HG03175 (cell line): ENCODE results near the gene DPH2.
A peak's percentile ranks its signal among the peaks of the same experiment; 100 is the strongest.

Source experiments
- ATAC-seq: cut with Tn5 transposase; IDR thresholded peaks from one replicate; pipeline ENCODE4 v1.9.1; 2021; ENCODE audit warnings: mild to moderate bottlenecking, moderate library complexity; ENCODE audit not compliant: unreplicated experiment

The DPH2 gene

GRCh38 chr1:43969746-43970466 is at the start of gene DPH2:
DPH2 (plus strand) TSS chr1:43970010; CDS start chr1:43970176, 166 bp downstream.
- peak; percentile 81 for ATAC-seq

- no peak for ATAC-seq
Observed at GRCh38 chr1:43921022-43921421, 48.8 kb upstream of the DPH2 start.

DNA sequence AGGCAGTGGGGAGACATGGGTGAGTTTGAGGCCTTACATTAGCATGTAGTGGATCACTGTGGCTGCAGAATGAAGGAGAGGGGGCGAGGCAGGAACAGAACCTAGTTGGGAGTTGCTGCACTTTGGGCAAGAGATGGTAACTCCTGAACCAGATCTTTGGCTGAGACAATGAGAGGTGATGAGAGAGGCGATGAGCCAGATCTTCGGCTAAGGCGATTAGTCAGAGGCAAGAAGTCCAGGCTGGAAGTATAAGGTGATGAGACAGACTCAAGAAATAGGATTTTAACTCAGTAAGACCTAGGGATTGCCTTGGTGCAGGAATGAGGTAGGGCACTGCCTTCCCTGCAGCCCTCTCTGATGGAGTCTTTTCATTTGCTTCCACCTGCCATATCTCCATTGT is 45.3 kb upstream of the DPH2 start:
- ATAC-seq: no peak

DNA sequence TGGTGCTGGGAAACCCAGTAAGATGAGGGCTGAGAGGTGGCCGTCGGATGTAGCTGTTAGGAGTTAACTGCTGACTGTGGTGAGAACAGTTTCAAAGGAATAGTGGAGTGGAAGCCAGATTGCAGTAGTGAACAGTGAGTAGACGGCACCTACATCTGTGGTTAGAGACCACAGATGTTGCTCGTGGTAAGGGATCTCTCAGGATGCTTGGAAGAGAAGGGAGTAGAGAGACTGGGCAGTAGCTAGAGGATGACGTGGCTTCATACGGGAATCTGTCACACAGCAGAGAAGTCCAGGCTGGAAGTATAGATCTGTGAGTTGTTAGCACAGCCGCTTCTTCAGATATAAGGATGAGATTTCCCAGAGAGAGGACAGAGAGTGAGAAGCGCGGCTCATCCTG is 44.0 kb upstream of the DPH2 start:
- no peak for ATAC-seq

GRCh38 chr1:43930168-43930948 is 39.5 kb upstream of the DPH2 start:
- ATAC-seq: no peak

GRCh38 chr1:43930949-43931275 is 38.9 kb upstream of the DPH2 start:
- no peak for ATAC-seq

- no peak for ATAC-seq
Observed at GRCh38 chr1:43931711-43932660, 37.8 kb upstream of the DPH2 start.

DNA sequence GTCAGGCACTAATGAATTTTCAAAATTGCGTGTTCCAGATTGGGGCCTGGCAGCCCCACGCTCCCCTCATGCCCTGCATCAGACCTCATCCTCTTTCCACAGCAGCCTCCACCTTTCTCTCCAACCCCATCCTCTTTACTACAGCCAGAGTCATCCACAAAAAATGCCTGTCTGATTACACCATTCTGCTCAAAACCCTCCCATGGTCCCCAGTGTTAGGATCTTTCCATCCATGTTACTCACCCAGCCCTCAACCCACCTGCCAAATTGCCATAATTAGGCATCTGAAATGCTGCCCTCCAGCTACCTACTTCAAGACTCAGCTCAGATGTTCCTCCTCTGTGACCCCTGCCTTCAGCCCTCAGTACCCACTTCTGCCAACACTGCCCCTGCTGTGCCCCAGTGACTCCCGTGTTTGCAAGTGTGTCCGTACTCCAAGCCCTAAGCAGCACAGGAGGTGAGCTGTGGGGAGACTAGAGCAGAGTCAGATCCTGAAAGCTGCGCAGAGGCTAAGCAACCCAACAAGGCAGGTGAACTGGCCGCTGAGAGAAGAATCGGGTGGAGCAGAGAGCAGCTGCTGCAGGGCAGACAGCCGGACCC is 36.9 kb upstream of the DPH2 start:
- no peak for ATAC-seq

GRCh38 chr1:43933386-43934100 is 36.3 kb upstream of the DPH2 start, which contains the start of gene ARTN:
ARTN (plus strand) TSS chr1:43933801; CDS start chr1:43935657, 1,856 bp downstream.
- no peak for ATAC-seq

DNA sequence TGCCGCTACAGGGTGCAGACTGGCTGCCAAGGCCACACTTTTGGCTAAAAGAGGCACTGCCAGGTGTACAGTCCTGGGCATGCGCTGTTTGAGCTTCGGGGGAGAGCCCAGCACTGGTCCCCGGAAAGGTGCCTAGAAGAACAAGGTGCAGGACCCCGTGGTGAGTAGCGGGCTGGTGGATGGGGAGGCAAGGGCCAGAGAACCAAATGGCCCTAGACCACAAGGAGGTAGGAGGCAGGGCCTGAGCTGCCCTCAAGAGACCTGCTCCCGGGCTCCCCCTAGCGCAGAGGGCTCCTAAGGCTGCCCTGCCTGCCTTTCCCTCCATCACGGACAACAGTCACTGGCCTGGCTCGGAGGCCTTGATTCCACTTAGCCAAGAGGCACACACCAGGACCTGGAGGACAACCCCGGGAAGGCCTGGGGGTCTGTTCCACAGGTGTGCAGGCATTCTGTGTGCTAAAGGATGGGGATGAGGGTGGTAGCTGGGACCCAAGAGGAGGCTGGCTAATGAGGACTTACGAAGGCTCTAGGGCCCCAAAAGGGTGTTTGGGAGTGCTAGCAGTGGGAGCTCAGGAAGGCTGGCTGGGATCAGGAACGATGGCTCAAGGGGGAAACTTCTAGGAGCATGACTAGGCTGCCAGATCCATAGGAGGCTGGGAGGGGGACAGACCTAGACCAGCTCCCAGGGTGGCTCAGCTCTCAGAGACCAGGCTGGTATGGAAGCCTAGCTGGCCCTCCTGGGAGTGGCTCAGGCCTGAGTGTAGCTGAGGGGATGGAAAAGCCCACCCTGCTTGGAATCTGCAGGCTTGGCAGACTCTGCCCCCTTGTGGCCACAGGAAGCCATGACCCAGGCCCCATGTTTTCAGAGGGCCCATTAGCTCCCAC is 35.5 kb upstream of the DPH2 start:
- no peak for ATAC-seq

GRCh38 chr1:43934986-43935324 is 34.9 kb upstream of the DPH2 start:
- no peak for ATAC-seq

DNA sequence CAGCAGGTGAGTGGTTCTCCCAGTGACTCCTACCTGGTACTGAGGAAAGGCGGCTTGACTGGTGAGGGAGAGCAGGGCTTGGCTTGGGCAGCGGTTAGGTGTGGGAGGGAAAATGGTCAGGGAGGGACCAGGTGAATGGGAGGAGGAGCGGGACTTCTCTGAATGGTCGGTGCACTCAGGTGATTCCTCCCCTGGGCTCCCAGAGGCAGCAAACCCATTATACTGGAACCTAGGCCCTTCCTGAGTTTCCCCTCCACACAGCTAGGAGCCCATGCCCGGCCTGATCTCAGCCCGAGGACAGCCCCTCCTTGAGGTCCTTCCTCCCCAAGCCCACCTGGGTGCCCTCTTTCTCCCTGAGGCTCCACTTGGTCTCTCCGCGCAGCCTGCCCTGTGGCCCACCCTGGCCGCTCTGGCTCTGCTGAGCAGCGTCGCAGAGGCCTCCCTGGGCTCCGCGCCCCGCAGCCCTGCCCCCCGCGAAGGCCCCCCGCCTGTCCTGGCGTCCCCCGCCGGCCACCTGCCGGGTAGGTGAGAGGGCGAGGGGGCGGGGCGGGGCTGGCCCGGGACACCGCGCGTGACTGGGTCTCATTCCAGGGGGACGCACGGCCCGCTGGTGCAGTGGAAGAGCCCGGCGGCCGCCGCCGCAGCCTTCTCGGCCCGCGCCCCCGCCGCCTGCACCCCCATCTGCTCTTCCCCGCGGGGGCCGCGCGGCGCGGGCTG is 33.9 kb upstream of the DPH2 start:
- ATAC-seq: no peak

- no peak for ATAC-seq
Observed at GRCh38 chr1:43936431-43937151, 33.2 kb upstream of the DPH2 start.

- no peak for ATAC-seq
Observed at GRCh38 chr1:43937179-43937865, 32.5 kb upstream of the DPH2 start.

- ATAC-seq: no peak
Observed at GRCh38 chr1:43938383-43938782, 31.4 kb upstream of the DPH2 start.

DNA sequence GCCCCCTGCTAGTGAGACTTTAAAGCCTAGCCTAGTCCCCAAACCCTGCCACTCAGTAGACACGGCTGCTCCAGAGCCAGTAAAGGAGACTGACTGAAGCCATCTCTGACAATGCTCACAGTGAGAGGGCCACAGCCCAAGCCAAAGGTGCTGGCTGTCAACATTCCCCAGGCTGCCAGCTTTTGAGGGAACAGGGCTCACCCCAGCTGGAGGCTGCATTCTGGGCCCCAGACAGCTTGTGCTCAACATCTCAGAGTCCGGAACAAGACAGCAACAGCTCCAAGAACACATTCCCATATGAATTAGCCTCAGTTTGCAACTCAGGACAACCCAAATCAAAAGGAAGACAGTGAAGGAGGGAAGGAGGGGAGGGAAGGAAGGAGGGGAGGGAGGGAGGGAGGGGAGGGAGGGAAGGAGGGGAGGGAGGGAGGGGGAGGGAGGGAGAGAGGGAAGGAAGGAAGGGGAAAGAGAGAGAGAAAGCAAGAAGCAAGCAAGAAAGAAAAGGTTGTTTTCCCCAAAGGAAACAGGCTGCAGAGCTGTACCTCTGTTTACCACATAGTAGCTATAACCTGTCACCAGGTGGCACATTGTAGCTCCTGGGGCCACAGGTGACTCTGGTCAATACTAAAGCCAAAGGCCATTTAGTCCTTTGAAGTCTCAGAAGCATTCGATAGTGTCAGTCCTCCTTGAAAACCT is 30.8 kb upstream of the DPH2 start:
- ATAC-seq: no peak

DNA sequence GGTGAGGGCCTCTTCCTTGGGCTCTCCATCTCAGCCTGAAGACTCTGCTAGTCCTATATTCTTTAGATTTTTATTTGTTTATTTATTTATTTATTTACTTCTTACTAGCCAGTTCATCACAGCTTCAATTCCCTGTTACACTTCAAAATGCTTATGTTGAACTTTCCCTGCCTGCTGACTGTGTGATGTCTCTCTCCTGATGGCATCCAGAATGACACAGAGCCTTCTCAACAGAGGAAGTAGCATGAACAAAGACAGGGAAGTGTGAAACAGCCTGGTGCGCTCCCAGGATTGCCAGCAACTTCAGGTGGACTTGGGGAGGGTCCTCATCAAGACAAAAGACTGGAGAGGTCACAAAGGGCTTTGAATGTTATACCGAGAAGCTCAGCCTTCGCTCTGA is 27.4 kb upstream of the DPH2 start:
- no peak for ATAC-seq
